HL-60 (cell line): Measurements from ENCODE around the gene SLC43A2.

Experiments used
- DNase-seq, 2 experiments: peaks; one replicate each; pipeline ENCODE4 v3.0.0-alpha.2; 2010 to 2020; ENCODE audit warnings: low read depth in 1 of 2, low spot score in 1 of 2
- H3K27ac ChIP-seq: fragments of 250-450 bp; sonication (Bioruptor Pico); replicated peaks from 2 replicates; pipeline ENCODE4 v1.5.1; 2020; ENCODE audit warnings: mild to moderate bottlenecking, moderate library complexity
- H3K27me3 ChIP-seq: fragments of 250-450 bp; sonication (Bioruptor Pico); 2 replicates; pipeline ENCODE4 v1.5.1; 2021; ENCODE audit warnings: mild to moderate bottlenecking, moderate library complexity; ENCODE audit not compliant: insufficient read depth, poor library complexity, severe bottlenecking
- H3K4me3 ChIP-seq: replicated peaks from 2 replicates; pipeline ENCODE4 v1.5.1; 2011; ENCODE audit warnings: mild to moderate bottlenecking, control low read depth, low read length; ENCODE audit not compliant: insufficient read depth
- GABPA ChIP-seq: IDR thresholded peaks from 2 replicates; pipeline ENCODE4 v1.6.1; 2012; ENCODE audit warnings: low read depth
- POLR2AphosphoS5 ChIP-seq: IDR thresholded peaks from 2 replicates; pipeline ENCODE4 v1.6.1; 2012; ENCODE audit warnings: low read depth
- SPI1 ChIP-seq: IDR thresholded peaks from 2 replicates; pipeline ENCODE4 v1.6.1; 2012; ENCODE audit warnings: low read depth, mild to moderate bottlenecking, borderline replicate concordance
- TF ChIP-seq, protein P1 (sequence below): IDR thresholded peaks from 2 replicates; pipeline ENCODE4 v1.6.1; 2012; ENCODE audit warnings: low read depth; ENCODE audit not compliant: insufficient replicate concordance
- TF ChIP-seq, protein P2 (sequence below): IDR thresholded peaks from one replicate; pipeline ENCODE4 v1.5.1; 2011; ENCODE audit warnings: low read length, control low read depth, inconsistent platforms; ENCODE audit not compliant: insufficient read depth

Gene SLC43A2

DNA sequence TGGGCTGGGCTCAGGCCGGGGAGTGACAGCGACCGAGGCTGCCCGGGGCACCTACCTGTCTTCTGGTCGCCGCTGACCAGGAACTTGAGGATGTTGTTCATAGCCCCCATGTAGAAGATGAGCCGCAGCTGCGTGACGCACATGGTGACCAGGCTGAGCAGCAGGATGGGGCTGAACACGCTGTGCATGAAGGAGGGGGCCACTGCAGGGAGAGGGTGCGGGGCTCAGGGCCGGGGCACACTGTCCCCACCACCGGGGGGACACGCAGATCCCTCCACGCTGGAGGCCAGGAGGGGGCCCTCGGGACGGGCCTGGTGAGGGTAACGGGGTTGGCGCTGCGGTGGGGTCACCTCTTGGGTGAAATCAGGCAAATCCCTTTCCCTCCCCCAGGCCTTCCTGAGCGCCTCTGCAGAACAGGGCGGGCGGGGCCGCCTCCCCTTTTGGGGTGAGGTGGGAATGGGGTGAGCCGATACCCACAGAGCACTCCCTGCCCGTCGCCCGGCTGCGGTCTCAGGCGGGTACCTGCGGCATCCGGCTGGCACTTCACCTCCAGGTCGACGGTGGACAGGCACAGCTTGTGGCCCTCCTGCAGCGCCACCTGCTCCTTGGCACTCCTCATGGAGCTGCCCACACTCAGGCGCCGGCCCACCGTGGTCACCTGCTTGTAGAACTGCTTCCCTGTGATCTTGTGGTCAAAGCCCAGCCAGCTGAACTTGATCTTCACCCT, 37.7 kb downstream of the SLC43A2 start:
- Histone ChIP-seq H3K27me3 (no peaks in the 10 kb centered on the region), H3K27ac (no peak overlapping the region), H3K4me3 (no peak overlapping the region)
- no peak for DNase-seq
- no peak for TF ChIP-seq POLR2AphosphoS5
- TF ChIP-seq GABPA, result no peak

DNA sequence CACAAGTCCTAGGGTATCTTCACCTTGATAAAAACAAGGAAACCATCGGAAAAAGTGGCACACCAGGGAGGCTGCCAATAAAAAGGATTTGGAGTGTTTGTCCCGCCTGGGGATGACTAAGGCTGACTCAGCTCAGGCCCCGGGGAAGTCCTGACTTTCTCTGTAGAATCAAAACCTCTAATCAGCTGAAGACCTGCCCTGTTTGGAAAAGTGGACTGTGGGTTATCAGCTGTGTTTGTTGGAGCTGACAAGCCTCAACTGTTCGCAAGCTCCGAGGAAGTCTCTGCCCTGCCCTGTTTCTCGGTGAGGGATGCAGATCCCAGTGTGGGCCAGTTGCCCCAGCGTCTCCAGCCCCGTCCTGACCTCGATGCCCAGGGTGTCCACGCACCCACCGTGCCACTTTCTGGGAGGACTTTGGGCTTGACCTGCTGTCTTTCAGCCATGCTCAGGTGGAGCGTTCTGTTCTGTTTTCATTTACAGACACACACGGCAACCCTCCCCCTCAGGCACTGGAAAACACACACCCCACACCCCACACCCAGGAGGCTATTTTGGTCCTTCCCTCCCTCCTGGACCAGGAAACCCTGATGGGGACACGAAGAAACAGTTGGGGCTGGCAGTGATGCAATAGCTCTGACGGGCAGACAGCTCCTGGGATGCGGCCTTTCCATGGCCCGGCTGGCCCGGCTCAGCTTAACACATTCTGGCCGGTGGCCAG, 38.4 kb downstream of the SLC43A2 start:
- Histone ChIP-seq H3K27me3 (no peaks in the 10 kb centered on the region), H3K27ac (no peak overlapping the region), H3K4me3 (no peak overlapping the region)
- DNase-seq, result no peak
- TF ChIP-seq, protein P1, sequence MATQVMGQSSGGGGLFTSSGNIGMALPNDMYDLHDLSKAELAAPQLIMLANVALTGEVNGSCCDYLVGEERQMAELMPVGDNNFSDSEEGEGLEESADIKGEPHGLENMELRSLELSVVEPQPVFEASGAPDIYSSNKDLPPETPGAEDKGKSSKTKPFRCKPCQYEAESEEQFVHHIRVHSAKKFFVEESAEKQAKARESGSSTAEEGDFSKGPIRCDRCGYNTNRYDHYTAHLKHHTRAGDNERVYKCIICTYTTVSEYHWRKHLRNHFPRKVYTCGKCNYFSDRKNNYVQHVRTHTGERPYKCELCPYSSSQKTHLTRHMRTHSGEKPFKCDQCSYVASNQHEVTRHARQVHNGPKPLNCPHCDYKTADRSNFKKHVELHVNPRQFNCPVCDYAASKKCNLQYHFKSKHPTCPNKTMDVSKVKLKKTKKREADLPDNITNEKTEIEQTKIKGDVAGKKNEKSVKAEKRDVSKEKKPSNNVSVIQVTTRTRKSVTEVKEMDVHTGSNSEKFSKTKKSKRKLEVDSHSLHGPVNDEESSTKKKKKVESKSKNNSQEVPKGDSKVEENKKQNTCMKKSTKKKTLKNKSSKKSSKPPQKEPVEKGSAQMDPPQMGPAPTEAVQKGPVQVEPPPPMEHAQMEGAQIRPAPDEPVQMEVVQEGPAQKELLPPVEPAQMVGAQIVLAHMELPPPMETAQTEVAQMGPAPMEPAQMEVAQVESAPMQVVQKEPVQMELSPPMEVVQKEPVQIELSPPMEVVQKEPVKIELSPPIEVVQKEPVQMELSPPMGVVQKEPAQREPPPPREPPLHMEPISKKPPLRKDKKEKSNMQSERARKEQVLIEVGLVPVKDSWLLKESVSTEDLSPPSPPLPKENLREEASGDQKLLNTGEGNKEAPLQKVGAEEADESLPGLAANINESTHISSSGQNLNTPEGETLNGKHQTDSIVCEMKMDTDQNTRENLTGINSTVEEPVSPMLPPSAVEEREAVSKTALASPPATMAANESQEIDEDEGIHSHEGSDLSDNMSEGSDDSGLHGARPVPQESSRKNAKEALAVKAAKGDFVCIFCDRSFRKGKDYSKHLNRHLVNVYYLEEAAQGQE, result no peak
- no peak for TF ChIP-seq POLR2AphosphoS5
- TF ChIP-seq, protein P2, sequence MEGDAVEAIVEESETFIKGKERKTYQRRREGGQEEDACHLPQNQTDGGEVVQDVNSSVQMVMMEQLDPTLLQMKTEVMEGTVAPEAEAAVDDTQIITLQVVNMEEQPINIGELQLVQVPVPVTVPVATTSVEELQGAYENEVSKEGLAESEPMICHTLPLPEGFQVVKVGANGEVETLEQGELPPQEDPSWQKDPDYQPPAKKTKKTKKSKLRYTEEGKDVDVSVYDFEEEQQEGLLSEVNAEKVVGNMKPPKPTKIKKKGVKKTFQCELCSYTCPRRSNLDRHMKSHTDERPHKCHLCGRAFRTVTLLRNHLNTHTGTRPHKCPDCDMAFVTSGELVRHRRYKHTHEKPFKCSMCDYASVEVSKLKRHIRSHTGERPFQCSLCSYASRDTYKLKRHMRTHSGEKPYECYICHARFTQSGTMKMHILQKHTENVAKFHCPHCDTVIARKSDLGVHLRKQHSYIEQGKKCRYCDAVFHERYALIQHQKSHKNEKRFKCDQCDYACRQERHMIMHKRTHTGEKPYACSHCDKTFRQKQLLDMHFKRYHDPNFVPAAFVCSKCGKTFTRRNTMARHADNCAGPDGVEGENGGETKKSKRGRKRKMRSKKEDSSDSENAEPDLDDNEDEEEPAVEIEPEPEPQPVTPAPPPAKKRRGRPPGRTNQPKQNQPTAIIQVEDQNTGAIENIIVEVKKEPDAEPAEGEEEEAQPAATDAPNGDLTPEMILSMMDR, result no peak

DNA sequence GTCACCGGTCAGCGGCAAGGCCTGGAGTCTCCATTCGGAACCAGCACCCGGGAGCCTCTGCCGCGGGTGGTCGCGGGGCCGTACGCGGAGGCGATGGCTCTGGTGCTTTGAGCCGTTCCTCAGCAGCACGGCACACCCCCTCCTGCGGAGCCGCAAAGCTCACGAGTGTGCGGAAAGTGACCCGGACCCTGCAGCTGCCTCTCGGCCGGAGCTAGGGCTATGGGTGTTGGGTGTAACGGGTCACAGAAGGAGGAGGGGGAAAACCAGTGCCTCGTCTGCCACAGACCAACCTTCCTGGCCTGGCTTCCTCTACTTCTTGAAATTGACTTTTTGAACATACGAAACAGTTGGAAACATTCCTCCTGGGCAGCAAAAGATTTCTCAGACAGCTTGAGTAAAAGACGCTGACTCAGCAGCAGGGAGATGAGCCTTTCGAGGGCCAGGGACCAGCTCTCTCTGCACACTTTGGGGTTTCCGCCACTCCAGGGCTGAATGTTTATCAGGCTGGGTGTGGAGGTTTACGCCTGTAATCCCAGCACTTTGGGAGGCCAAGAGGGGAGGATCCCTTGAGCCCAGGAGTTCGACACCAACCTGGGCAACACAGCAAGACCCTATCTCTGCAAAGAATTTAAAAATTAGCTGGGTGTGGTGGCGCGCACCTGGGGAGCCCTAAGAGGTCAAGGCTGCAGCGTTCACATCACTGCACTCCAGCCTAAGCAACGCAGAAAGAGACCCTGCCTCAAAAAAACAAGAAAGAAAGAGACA, 39.6 kb downstream of the SLC43A2 start:
- Histone ChIP-seq H3K27ac (no peak overlapping the region; the same call in 1 of the 2 replicates), H3K27me3 (no peaks in the 10 kb centered on the region), H3K4me3 (no peak overlapping the region)
- peak in 1 of 2 experiments; percentile 13 for DNase-seq
- TF ChIP-seq GABPA (no peak), SPI1 (no peak), POLR2AphosphoS5 (no peak)
- TF ChIP-seq, protein P1, result no peak
- TF ChIP-seq, protein P2, result no peak

DNA sequence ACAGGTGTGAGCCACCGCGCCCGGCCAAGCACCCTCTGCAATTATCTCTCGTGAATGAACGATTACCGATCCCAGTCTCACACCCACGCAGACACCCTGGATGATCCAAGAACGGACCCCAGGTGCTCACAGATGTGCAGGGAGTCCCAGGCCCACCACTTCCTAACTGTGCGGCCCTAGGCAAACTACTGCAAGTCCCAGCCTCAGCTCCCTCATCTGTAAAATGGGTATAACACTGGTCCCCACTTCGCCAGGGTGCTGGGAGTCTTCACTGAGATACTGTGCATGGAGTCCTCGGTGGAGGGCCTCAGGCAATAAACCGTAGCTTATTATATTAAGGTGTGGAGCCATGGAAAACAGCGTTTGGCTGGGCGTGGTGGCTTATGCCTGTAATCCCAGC, 44.5 kb downstream of the SLC43A2 start:
- H3K27ac ChIP-seq, result no peak overlapping the region
- DNase-seq, result no peak
- no peak overlapping the region for H3K4me3 ChIP-seq
- TF ChIP-seq GABPA (no peak), SPI1 (no peak), POLR2AphosphoS5 (no peak)
- TF ChIP-seq, protein P1, result no peak
- TF ChIP-seq, protein P2, result no peak
- H3K27me3 ChIP-seq, result no peaks in the 10 kb centered on the region
